ENCODE results near the gene SCLT1. TPM values are rescaled to one million over a fixed set of nuclear protein-coding genes. Genes with fewer than 3 reads are reported as not detected.

Gene SCLT1
- total and polyA plus RNA-seq, 7 donors = 3.0 to 18.8 (median 9.9) TPM

GRCh38 chr4:128954941-128955340 lies 138.4 kb downstream of the SCLT1 start:
- 75 to 89% methylated on average over 2 of the region's 2 CpGs for WGBS, 2 donors
- Histone ChIP-seq H3K27ac (no peak overlapping the region), H3K4me3 (no peak overlapping the region), H3K27me3 (no peaks in the 10 kb centered on the region), H3K4me1 (no peaks in the 10 kb centered on the region), H3K9me3 (no peaks in the 10 kb centered on the region), H3K36me3 (no peaks in the 10 kb centered on the region)
- intact Hi-C loops (cut with DNase I) = no loop called here
- TF ChIP-seq POLR2A (IDR thresholded peaks at IDR 0.05) (no peak), EP300 (IDR thresholded peaks at IDR 0.05) (no peak), POLR2AphosphoS5 (IDR thresholded peaks at IDR 0.05) (no peak), CTCF (IDR thresholded peaks at IDR 0.05) (no peak)
- no peak for DNase-seq

GRCh38 chr4:128951316-128951715 lies 142.0 kb downstream of the SCLT1 start:
- intact Hi-C loops (cut with DNase I) = no loop called here
- no peak for DNase-seq
- H3K9me3 ChIP-seq = no peaks in the 10 kb centered on the region
- H3K36me3 ChIP-seq = peaks cover 0 to 4% (median 0%) of the 10 kb centered on the region in 4 donors
- no peaks in the 10 kb centered on the region for H3K27me3 ChIP-seq
- no peaks in the 10 kb centered on the region for H3K4me1 ChIP-seq
- TF ChIP-seq POLR2A (IDR thresholded peaks at IDR 0.05) (no peak), POLR2AphosphoS5 (IDR thresholded peaks at IDR 0.05) (no peak), EP300 (IDR thresholded peaks at IDR 0.05) (no peak), CTCF (IDR thresholded peaks at IDR 0.05) (no peak)
- 92 to 93% methylated on average over 2 of the region's 2 CpGs for whole genome bisulfite sequencing, 2 donors
- no peak overlapping the region for H3K27ac ChIP-seq
- H3K4me3 ChIP-seq = no peak overlapping the region

GRCh38 chr4:128950796-128951195 lies 142.5 kb downstream of the SCLT1 start:
- peaks cover 0 to 4% (median 0%) of the 10 kb centered on the region in 4 donors for H3K36me3 ChIP-seq
- H3K4me1 ChIP-seq = no peaks in the 10 kb centered on the region
- H3K27ac ChIP-seq = no peak overlapping the region
- H3K9me3 ChIP-seq = no peaks in the 10 kb centered on the region
- H3K4me3 ChIP-seq = no peak overlapping the region
- no peaks in the 10 kb centered on the region for H3K27me3 ChIP-seq
- intact Hi-C loops (cut with DNase I) = no loop called here
- 96 to 98% methylated on average over 2 of the region's 2 CpGs for WGBS, 2 donors
- TF ChIP-seq POLR2AphosphoS5 (IDR thresholded peaks at IDR 0.05) (no peak), POLR2A (IDR thresholded peaks at IDR 0.05) (no peak), EP300 (IDR thresholded peaks at IDR 0.05) (no peak), CTCF (IDR thresholded peaks at IDR 0.05) (no peak)
- no peak for DNase-seq

GRCh38 chr4:128946916-128947315 lies 146.4 kb downstream of the SCLT1 start:
- H3K27me3 ChIP-seq = no peaks in the 10 kb centered on the region
- no peaks in the 10 kb centered on the region for H3K9me3 ChIP-seq
- H3K27ac ChIP-seq = no peak overlapping the region
- WGBS, 2 donors = 92 to 94% methylated on average over 3 of the region's 3 CpGs
- DNase-seq = no peak
- H3K4me3 ChIP-seq = no peak overlapping the region
- H3K36me3 ChIP-seq = peaks cover 0 to 11% (median 0%) of the 10 kb centered on the region in 4 donors
- TF ChIP-seq POLR2A (IDR thresholded peaks at IDR 0.05) (no peak), CTCF (IDR thresholded peaks at IDR 0.05) (no peak)
- intact Hi-C loops (cut with DNase I) = no loop called here
- H3K4me1 ChIP-seq = no peaks in the 10 kb centered on the region

GRCh38 chr4:128942607-128943006 lies 150.7 kb downstream of the SCLT1 start:
- H3K4me3 ChIP-seq = no peak overlapping the region
- TF ChIP-seq POLR2A (IDR thresholded peaks at IDR 0.05) (no peak), CTCF (IDR thresholded peaks at IDR 0.05) (no peak), EP300 (IDR thresholded peaks at IDR 0.05) (no peak), POLR2AphosphoS5 (IDR thresholded peaks at IDR 0.05) (no peak)
- no peak overlapping the region for H3K27ac ChIP-seq
- H3K27me3 ChIP-seq = no peaks in the 10 kb centered on the region
- no peaks in the 10 kb centered on the region for H3K4me1 ChIP-seq
- DNase-seq = no peak
- 82 to 85% methylated on average over 1 of the region's 1 CpG for WGBS, 2 donors
- intact Hi-C loops (cut with DNase I) = no loop called here
- H3K36me3 ChIP-seq = peaks cover 0 to 11% (median 0%) of the 10 kb centered on the region in 4 donors
- no peaks in the 10 kb centered on the region for H3K9me3 ChIP-seq

Data from sigmoid colon (tissue), 7 donors.